ENCODE measurements around the gene PSAT1.

Gene PSAT1

DNA sequence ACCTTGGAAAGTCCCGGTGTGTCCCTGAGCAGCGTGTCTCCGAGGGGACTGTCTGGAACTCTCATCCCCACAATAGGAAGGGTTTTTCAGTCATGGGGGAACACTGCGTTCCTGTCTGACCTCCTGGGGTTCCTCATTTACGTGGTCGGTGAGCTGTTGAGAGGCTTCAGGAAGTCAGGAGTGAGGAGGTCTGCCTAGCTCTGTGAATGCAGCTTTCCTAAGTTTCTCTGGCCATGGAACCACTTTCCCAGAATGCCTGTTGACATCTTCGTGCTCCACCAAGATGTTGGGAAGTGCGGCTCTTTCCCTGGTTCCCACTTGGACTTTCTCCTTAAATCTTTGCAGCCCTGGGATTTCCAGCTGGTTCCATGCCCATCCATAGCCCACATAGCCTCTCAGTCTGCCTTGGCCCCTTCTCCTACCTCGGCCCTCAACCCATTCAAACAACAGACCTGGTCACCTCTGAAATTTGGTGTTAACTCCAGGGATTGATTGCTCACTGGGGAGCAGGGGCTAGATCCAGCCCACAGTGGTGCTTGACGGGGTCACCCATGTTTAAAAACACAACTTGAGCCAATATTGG is 27.2 kb downstream of the PSAT1 start:
- H3K4me3 ChIP-seq (ENCODE audit: low read depth, low read length) = no peak overlapping the region
- no peak for DNase-seq (ENCODE audit: low read depth)
- TF ChIP-seq, protein P1, sequence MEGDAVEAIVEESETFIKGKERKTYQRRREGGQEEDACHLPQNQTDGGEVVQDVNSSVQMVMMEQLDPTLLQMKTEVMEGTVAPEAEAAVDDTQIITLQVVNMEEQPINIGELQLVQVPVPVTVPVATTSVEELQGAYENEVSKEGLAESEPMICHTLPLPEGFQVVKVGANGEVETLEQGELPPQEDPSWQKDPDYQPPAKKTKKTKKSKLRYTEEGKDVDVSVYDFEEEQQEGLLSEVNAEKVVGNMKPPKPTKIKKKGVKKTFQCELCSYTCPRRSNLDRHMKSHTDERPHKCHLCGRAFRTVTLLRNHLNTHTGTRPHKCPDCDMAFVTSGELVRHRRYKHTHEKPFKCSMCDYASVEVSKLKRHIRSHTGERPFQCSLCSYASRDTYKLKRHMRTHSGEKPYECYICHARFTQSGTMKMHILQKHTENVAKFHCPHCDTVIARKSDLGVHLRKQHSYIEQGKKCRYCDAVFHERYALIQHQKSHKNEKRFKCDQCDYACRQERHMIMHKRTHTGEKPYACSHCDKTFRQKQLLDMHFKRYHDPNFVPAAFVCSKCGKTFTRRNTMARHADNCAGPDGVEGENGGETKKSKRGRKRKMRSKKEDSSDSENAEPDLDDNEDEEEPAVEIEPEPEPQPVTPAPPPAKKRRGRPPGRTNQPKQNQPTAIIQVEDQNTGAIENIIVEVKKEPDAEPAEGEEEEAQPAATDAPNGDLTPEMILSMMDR (IDR thresholded peaks at IDR 0.05; ENCODE audit: low read depth, low read length, missing control alignments) = no peak

DNA sequence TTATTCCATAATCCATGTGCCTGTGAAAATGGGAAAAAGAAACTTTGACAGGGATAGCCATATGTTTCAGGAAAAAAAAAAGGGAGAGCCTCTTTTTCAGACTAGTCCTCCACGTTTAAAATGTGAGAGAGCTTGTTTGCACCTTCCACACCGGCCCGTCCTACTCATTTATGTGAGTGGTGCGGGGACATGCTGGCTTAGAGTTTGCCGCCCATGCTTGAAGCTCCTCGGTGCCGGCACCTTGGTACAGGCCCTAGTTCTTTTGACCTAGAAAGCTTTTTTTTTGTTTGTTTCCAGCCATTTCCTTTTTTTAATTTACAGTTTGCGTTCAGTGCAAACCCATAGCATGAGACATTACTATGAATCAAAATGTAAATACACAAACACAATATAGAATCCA is 27.8 kb downstream of the PSAT1 start:
- DNase-seq (ENCODE audit: low read depth) = no peak
- TF ChIP-seq, protein P1 (IDR thresholded peaks at IDR 0.05; ENCODE audit: low read depth, low read length, missing control alignments) = no peak
- H3K4me3 ChIP-seq (ENCODE audit: low read depth, low read length) = no peak overlapping the region

DNA sequence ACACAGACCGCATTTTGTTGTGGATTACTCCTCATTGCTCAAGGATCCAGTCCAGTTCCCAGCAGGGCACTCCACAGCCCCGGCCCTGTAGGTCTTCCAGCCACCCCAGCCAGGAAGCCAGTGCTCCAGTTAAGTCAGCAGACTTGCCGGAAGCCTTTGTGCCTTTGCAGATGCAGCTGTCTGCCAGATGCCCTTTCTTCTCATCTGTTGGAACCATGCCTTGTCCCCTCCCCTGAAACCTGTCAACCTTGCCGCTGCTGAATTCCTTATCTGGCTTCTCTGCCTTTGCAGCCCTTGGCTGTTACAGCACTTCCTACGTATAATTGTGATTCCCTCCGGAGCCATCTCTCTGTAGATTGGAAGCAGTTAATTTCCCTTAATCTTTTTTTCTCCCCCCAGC is 28.4 kb downstream of the PSAT1 start:
- no peak for DNase-seq (ENCODE audit: low read depth)
- H3K4me3 ChIP-seq (ENCODE audit: low read depth, low read length) = no peak overlapping the region
- TF ChIP-seq, protein P1 (IDR thresholded peaks at IDR 0.05; ENCODE audit: low read depth, low read length, missing control alignments) = no peak

DNA sequence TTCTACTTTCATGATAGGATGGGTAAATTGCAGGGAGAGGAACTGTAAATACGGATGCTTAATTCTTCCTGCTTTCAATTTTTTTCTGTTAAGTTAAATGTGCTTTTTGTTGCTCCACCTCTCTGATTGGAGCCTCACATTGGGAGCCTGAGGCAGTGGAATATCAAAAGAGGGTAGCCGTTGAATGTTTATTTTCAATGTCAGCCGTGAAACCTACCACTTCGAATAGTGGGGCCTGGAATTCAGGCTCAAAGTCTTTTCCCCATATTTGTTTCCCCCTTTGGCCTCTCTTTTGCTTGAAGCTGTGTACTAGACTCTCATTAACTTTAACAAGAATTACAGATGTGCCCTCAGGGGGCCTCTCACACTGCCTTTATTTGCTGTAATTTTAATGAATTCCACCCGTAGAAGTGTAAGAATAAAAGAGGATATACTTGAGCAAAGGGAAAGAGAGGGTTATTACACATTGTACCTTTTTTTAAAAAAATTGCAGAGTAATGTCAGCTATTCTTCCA is 29.0 kb downstream of the PSAT1 start:
- H3K4me3 ChIP-seq (ENCODE audit: low read depth, low read length) = no peak overlapping the region
- DNase-seq (ENCODE audit: low read depth) = no peak
- TF ChIP-seq, protein P1 (IDR thresholded peaks at IDR 0.05; ENCODE audit: low read depth, low read length, missing control alignments) = no peak

DNA sequence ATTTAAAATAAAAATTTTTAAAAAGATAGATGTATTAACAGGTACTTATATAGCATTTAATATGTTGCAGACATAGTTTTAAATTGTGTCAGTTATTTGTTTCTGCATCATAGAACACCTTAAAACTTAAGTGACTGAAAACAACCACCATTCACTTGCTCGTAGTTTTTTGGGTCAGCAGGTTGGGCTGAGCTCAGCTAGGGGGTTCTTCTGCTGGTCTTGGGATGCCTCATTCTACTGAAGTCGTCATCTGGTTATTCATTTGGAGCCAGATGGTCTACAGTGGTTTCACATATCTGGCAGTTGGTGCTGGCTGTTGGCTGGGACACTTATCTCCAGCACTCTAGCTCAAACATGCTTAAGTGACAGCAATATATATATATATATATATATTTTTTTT is 29.6 kb downstream of the PSAT1 start:
- H3K4me3 ChIP-seq (ENCODE audit: low read depth, low read length) = no peak overlapping the region
- TF ChIP-seq, protein P1 (IDR thresholded peaks at IDR 0.05; ENCODE audit: low read depth, low read length, missing control alignments) = no peak
- DNase-seq (ENCODE audit: low read depth) = no peak

DNA sequence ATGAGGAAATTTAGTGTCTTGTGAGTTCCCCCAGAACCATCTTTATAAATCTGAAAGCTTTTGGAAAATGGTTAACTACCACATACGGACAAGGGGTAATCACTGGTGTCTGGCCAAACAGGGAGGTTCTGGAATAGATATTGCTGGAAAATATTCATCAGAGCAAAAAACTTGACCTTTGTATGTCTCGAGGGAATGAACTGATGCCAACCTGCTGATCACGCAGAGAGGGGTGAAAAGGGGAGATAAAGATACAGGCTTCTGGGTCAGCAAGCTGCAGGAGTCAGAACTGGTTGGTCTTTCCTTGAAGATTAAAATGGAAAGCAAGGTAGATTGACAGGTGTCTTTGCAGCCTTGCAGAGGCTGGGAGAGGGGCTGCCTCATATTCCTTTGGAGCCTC is 35.5 kb downstream of the PSAT1 start:
- DNase-seq (ENCODE audit: low read depth) = no peak
- TF ChIP-seq, protein P1 (IDR thresholded peaks at IDR 0.05; ENCODE audit: low read depth, low read length, missing control alignments) = no peak
- no peak overlapping the region for H3K4me3 ChIP-seq (ENCODE audit: low read depth, low read length)

DNA sequence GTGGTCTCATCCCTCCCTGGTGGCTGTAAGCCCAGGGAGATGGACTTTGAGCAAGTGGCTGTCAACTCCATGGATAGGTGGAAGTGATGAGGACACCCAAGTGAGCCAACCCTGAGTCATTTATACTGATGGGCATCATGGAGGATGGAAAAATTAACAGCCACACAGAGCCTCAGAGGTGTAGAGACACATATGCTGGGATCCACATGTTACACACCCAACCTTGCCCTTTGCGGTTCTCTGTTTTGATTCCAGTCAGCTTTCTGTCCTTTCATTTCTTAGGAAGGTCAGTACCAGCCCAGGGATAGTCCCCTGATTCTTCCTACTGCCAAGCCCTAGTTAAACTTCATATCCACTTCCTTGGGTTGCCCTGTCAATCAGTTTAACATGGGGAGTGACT is 51.9 kb downstream of the PSAT1 start:
- TF ChIP-seq, protein P1 (IDR thresholded peaks at IDR 0.05; ENCODE audit: low read depth, low read length, missing control alignments) = no peak
- no peak for DNase-seq (ENCODE audit: low read depth)
- no peak overlapping the region for H3K4me3 ChIP-seq (ENCODE audit: low read depth, low read length)
